Dedifferentiated amniotic fluid mesenchymal stem cell (primary cell): ENCODE results near the gene LRP1.

ENCODE experiments used
- DNase-seq: peaks from one replicate; pipeline ENCODE4 v3.0.0-alpha.2; 2016; ENCODE audit errors: extremely low spot score

Gene LRP1

GRCh38 chr12:57094208-57095160, 33.8 kb upstream of the LRP1 start:
- DNase-seq, result no peak

DNA sequence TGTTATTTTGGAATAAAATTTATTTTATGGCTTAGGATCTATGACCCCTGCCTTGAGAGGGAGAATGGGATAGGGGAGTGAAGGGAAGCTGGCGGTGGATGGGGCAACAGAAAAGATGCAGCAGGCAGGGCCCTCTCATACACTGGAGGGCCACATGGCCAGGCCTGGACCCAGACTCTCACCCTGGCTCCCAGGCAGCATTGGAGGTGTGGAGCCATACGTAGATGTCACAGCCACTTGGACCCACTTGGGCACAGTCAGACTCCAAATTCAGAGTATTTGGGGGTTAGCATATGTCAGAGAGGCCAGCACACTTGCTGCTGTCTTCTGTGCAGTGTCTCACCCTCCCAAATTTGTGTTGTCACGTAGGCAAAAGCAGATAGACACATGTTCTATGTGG, 32.8 kb upstream of the LRP1 start:
- DNase-seq, result no peak

GRCh38 chr12:57096099-57096572, 32.1 kb upstream of the LRP1 start:
- no peak for DNase-seq

DNA sequence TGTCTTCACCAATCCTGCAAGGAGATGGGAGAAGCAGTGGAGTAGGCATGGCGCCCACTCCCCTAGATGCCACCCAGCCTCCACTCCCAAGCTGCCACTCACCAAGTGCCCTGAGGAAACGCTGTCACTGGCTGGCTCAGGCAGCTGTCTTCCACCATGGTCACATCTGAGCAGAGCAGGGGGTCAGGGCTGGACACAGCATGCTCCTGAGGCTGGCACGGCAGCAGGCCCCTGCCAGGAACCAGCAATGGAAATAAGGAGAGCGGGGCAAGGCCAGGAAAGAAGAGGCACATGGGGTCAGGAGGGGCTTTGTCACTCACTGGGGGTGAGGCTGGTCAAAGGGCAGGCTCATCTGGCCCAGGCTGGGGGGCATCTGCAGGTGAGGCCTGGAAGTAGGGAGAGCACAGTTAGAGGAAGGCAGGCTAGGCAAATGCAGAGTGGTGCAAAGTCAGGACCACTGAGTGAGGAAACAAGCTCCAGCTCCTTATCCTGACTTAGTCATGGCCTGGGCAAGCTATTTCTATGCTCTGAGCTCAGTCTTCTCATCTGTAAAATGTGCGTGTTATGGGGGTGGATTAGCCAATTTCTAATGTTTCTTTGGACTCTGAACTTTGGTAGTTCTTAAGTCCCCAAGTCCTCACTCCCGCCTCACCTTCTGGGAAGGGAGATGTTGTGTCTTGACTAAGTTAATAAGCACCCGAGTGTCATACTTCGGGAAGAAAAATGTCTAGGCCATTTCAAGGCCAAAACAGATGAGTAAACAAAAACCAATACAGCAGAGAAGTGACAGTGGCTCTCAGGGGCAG, 31.3 kb upstream of the LRP1 start:
- no peak for DNase-seq

GRCh38 chr12:57097554-57097835, 30.8 kb upstream of the LRP1 start:
- DNase-seq, result no peak

DNA sequence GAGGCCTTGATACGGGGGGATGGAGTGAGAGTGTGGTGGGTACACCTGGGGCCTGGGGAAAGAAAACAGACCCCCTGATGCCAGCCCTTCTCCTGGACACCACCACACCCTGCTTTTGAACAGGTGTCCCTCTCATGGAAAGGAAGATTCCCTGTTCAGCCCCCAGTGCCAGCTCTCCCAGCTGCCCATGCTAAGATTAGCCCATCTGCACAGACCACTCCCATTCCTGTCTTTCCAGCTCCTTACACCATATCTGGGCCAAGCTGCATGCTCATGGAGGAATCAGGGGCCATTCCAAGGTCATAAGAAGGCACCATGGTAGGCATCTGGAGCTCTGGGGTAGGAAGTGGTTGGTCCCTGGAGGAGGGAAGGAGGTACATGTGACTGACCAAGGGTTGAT, 29.7 kb upstream of the LRP1 start:
- DNase-seq, result no peak

GRCh38 chr12:57099047-57099714, 29.1 kb upstream of the LRP1 start:
- DNase-seq, result no peak

DNA sequence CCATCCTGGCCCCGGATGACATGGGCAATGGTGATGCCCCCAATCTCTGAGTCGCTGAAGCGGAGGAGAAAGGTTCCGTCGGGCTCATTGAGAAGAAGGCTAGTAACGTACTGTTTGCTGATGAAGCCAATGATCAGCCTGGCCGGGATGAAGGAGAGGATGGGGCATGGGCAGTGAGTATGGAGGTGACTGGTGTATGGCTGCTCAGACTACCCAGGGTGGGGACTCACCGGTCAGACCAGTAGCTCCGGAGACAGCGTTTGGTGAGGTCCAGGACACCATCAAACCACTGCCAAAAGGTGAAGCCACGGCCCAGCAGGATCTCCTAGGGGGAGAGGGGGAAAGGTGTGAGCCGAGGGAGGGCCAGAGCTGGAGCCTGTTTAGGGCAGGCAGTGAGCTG, 28.5 kb upstream of the LRP1 start:
- no peak for DNase-seq

DNA sequence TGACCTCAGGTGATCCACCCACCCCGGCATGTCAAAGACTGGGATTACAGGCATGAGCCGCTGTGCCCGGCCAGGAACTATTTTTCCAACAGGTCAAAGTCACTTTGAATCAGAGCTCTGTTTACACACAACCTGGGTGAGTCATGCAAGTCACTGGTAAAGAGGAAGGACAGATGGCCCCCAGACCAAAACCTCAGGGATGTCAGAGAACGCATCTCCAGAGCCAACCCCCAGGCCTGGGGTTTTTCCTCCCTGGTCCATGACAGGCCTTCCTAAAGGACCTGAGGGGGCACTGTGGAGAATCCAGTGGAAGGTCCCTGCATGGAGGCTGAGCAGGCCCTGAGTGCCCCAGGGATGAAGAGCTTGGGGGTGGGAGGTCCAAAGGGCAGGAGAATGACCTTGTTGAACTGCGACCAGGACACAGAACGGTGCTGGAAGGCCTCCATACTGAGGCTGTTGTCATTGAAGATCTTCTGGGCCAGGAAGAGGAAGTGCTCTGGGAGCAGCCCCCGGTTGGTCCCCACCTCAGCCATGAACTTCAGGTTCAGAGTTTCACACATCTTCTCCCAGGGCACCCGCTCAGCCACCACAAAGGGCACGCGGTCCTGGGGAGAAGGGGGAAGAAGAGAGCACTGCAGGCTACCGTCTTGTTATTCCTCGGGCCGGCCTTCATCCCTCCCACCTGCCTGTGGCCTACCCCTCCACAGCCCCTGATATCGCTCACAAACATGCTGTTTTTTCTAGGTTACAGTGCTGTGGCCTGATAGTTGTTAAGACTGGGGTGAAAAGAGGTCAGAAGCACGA, 26.2 kb upstream of the LRP1 start:
- no peak for DNase-seq

DNA sequence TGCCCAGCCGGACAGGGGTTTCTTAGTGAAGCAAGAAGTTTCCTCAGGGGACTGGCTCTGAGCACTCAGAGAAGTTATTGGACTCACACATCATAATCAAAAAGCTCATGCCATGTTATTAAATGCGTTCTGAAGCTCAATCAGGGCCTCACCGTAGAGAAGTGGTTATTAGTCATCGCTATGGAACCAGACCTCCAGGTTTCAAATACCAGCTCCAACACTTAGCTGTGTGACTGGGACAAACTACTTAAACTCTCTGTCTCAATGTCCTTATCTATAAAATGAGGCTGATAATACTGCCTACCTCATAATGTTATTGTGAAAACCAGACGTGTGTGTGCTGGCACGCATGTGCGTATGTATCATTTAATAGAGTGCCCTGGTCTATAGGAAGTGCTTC, 24.4 kb upstream of the LRP1 start:
- no peak for DNase-seq

DNA sequence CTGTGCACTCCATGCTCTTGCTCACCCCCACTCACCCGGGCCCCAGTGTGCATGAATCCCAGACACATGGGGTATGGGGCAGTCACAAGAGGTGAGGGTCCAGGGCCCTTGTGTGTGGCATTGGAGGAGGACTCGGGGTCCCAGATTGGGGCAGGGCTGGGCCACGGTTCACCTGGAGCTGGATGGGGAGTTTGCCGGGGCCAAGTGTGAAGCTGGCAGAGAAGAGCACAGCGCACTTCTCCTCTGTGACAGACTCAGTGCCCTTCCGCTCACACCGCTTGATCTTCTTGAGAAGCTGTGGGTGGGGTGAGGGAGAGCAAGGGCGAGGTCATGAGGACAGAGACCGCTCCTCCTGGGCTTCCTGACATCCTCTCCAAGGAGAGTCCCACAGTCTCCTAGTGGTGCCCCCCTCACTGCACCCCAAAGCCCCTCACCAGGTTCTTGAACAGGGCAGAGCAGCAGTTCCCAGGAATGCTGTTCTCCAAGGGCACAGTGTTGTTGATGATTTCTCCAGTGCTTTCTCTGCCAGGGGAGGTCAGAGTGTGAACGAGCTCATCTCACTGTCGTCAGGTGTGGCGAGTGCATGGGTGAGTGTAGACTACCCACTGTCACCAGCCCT, 23.9 kb upstream of the LRP1 start:
- DNase-seq, result no peak

GRCh38 chr12:57105011-57105753, 23.1 kb upstream of the LRP1 start:
- DNase-seq, result no peak

GRCh38 chr12:57106021-57106708, 22.1 kb upstream of the LRP1 start:
- DNase-seq, result no peak

GRCh38 chr12:57107456-57108155, 20.7 kb upstream of the LRP1 start:
- no peak for DNase-seq

DNA sequence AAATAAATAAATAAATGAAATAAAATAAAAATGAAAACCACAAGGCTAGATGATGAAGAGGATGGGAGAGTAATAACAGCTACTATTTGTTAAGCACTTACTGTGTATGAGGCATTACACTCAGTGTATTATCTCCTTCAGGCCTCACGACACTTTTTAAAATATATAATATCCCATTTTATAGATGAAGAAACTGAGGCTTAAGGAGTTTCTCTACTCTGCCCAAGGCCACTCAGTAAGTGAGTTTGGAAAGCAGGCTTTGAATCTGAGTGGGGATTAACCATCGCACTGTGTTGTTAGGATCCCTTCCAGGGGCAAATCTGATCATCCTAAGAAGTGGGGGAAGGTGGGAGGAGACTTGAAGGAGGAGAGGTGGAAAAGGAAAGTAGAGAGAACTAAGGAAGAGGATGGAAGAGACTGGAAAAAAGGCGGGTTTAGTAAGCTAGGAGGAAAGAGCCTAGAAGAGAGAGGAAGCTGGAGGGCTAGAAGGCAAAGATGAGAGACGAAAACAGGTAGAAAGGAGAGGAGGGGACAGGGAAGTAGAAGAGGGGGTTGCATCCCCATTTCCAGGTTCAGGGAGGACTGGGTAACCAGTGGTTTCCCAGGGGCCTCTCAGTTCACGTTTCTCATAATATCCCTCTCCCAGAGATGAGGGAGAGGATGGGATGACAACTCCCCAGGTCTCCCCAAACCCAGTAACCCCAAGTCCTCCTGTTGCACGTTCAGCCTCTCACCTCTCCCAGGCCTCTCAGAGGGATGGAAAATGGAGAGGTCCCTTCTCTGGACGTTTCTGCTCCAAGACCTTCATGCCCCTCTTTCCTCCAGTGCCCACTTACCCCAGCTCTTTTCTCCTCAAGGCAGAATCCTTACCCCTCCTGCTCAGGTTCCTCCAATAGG, 18.8 kb upstream of the LRP1 start:
- no peak for DNase-seq

DNA sequence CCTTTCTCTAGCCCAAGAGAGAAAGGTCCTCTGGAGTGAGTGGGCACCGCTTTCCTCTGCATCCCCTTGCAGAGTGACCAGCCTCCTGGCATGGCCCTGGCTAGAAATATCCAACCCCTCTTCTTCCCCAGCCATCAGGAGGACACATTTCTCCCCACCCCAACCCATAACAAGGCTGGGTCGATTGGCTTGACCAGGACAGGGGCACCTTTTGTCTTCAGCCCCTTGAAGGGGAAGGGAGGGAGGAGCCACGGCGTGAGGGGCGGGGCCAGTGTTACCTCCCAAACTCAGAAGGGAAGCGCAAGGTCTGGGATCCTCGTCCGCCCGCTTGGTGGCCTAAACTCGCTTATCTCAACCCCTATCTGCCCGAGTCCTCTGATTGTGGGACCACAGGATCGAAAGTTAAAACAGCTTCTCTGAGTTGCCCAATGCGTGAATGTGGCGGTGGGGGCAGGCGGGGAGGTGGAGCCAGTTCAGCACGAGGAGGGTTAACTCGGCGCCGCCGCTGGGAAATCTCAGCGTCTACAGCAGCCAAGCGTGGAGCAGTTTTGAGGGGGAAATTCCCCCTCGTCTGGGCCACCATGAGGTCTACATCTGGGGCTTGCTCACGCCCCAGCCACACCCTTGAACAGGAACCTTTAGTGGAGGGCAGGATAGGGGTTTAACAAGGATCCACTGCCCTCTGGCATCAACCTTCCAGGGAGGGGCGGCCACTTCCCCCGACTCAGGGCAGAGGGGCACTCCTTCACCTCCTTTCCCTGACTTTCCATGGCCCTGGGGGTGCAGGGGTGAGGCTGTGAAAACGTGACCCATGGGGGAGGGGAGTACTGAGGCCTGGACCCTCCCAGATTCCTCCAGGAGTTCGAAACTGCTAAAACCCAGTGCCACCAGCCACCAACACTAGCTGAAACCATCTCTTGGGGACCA, 17.9 kb upstream of the LRP1 start:
- DNase-seq, result no peak
